Panc1 (cell line): ENCODE measurements around the gene OR8A1. TPM values are rescaled to one million over a fixed set of nuclear protein-coding genes. Genes with fewer than 3 reads are reported as not detected.

ENCODE experiments used
- ATAC-seq: fragments of 200-7000 bp; cut with Tn5 transposase; 2 replicates; pipeline ENCODE4 v1.9.1; 2020; ENCODE audit warnings: mild to moderate bottlenecking, moderate library complexity
- BruUV-seq: library from RNA; stranded (reverse); fragments of 400-500 nt; replicated peaks from 2 replicates; lab custom pipeline; 2021; lab: Mats Ljungman, UMichigan
- CTCF ChIA-PET: fragments of 300-600 bp; sonication (Branson Sonifier 250); formaldehyde crosslinking; loops from one replicate; lab custom pipeline; 2022; ENCODE audit warnings: antibody characterized with exemption; lab: Charles Lee
- POLR2A ChIA-PET: fragments of 300-600 bp; sonication (Branson Sonifier 250); formaldehyde crosslinking; loops from one replicate; lab custom pipeline; 2022; ENCODE audit warnings: antibody characterized with exemption; lab: Charles Lee
- DNase-seq: peaks from one replicate; pipeline ENCODE4 v3.0.0-alpha.2; 2010; ENCODE audit warnings: low read depth, low spot score
- H3K27ac ChIP-seq: 2 replicates; pipeline ENCODE4 v1.5.1; 2011; ENCODE audit warnings: mild to moderate bottlenecking, low read length, inconsistent platforms
- H3K27me3 ChIP-seq: fragments of 200-500 bp; sonication (Bioruptor generic); 2 replicates; pipeline ENCODE4 v1.6.0; 2014; ENCODE audit warnings: low read length, inconsistent platforms; ENCODE audit not compliant: control insufficient read depth, insufficient read depth
- H3K36me3 ChIP-seq: fragments of 200-500 bp; sonication (Bioruptor generic); 2 replicates; pipeline ENCODE4 v1.5.1; 2014; ENCODE audit warnings: inconsistent platforms, mild to moderate bottlenecking, low read length, moderate library complexity; ENCODE audit not compliant: control insufficient read depth, insufficient read depth
- H3K4me1 ChIP-seq: 2 replicates; pipeline ENCODE4 v1.5.1; 2011; ENCODE audit warnings: inconsistent platforms, mild to moderate bottlenecking, low read length, moderate library complexity; ENCODE audit not compliant: control insufficient read depth, insufficient read depth
- H3K4me3 ChIP-seq, 2 experiments: 2 replicates each; pipeline ENCODE4 v1.5.1; 2011 to 2012; ENCODE audit warnings: low read depth in 2 of 2, low read length in 2 of 2, mild to moderate bottlenecking in 2 of 2, inconsistent platforms in 1 of 2, moderate library complexity in 1 of 2
- H3K9me3 ChIP-seq: fragments of 200-500 bp; sonication (Bioruptor generic); 2 replicates; pipeline ENCODE4 v1.5.1; 2014; ENCODE audit warnings: low read depth, mild to moderate bottlenecking, inconsistent platforms, low read length, moderate library complexity; ENCODE audit not compliant: control insufficient read depth, insufficient read depth
- CTCF ChIP-seq: fragments of 450-650 bp; IDR thresholded peaks from 2 replicates; pipeline ENCODE4 v1.5.1; 2017; ENCODE audit warnings: mild to moderate bottlenecking
- POLR2AphosphoS5 ChIP-seq: IDR thresholded peaks from 2 replicates; pipeline ENCODE4 v1.6.1; 2012; ENCODE audit warnings: mild to moderate bottlenecking, low read depth, low read length, moderate library complexity
- REST ChIP-seq, 2 experiments: IDR thresholded peaks; 2 replicates each; pipeline ENCODE4 v1.6.1; 2011 to 2012; ENCODE audit warnings: low read depth in 2 of 2, control low read depth in 1 of 2, low read length in 1 of 2, mild to moderate bottlenecking in 1 of 2, moderate library complexity in 1 of 2; ENCODE audit not compliant: insufficient read depth in 1 of 2
- SIN3A ChIP-seq: IDR thresholded peaks from 2 replicates; pipeline ENCODE4 v1.6.1; 2012; ENCODE audit warnings: low read depth, mild to moderate bottlenecking, low read length, moderate library complexity, borderline replicate concordance; ENCODE audit not compliant: insufficient read depth
- TCF7L2 ChIP-seq: IDR thresholded peaks from 2 replicates; pipeline ENCODE4 v1.6.1; 2011; ENCODE audit warnings: mild to moderate bottlenecking, low read depth, low read length, inconsistent platforms
- in situ Hi-C: cut with HindIII; loops from 2 replicates; pipeline ENCODE4 v1.10.0; 2016; ENCODE audit warnings: low sequenced_read_pairs, low pct_unique_long_range_greater_than_20kb
- intact Hi-C: fragments of 100-400 bp; cut with micrococcal nuclease; formaldehyde crosslinking; loops from one replicate; pipeline ENCODE4 v1.10.0; 2022; ENCODE audit not compliant: unreplicated experiment
- total RNA-seq: library from RNA; stranded (reverse); gene quantifications from one replicate; pipeline ENCODE4 v1.2.1, GENCODE V29; 2021; ENCODE audit not compliant: unreplicated experiment

The OR8A1 gene
- total RNA-seq, 1 experiment from 2014 or later = not detected

GRCh38 chr11:124543554-124543953 is 26.2 kb upstream of the OR8A1 start, which contains the start of gene OR8B12:
Gene OR8B12 (minus strand): TSS chr11:124543654. CDS start chr11:124543654, 0 bp downstream.
- no peak within 1 kb of the TSS for H3K4me3 ChIP-seq
- peaks cover 4% of the 10 kb centered on the region; the same call in 1 of the 2 replicates for H3K27me3 ChIP-seq
- H3K36me3 ChIP-seq = no peaks in the 10 kb centered on the region
- DNase-seq (no peak), ATAC-seq (no peak)
- no peaks in the 10 kb centered on the region for H3K4me1 ChIP-seq
- TF ChIP-seq SIN3A = no peak
- H3K9me3 ChIP-seq = no peaks in the 10 kb centered on the region
- in situ Hi-C loops = no loop called here
- POLR2A ChIA-PET = no interaction called here
- CTCF ChIA-PET = no interaction called here
- H3K27ac ChIP-seq = no peak within 1 kb of the TSS
- intact Hi-C loops = no loop called here
- BruUV-seq = no TSS peak

- peak; percentile 56; the same call in 1 of the 2 replicates for ATAC-seq
- no peak for DNase-seq
- in situ Hi-C loops (no loop called here), intact Hi-C loops (no loop called here)
- H3K36me3 ChIP-seq = no peaks in the 10 kb centered on the region
- no peak overlapping the region for H3K4me3 ChIP-seq
- H3K27me3 ChIP-seq = no peaks in the 10 kb centered on the region
- TF ChIP-seq REST (IDR thresholded peaks at IDR 0.05; ENCODE audit: insufficient read depth in 1 of 2, low read depth in 2 of 2, low read length in 1 of 2) (no peak), SIN3A (no peak), TCF7L2 (no peak), CTCF (peak; percentile 19)
- no peak overlapping the region for H3K27ac ChIP-seq
- BruUV-seq = no TSS peak
- ChIA-PET CTCF (no interaction called here), POLR2A (no interaction called here)
- H3K4me1 ChIP-seq = no peaks in the 10 kb centered on the region
- H3K9me3 ChIP-seq = no peaks in the 10 kb centered on the region
Measured at GRCh38 chr11:124551189-124551588, 18.6 kb upstream of the OR8A1 start.

GRCh38 chr11:124551987-124552386 is 17.8 kb upstream of the OR8A1 start:
- CTCF ChIA-PET = no interaction called here

More at GRCh38 chr11:124551987-124552386, 17.8 kb upstream of the OR8A1 start:
- no TSS peak for BruUV-seq
- POLR2A ChIA-PET = no interaction called here
- no peaks in the 10 kb centered on the region for H3K27me3 ChIP-seq
- in situ Hi-C loops (no loop called here), intact Hi-C loops (no loop called here)
- H3K9me3 ChIP-seq = no peaks in the 10 kb centered on the region
- no peak for TF ChIP-seq POLR2AphosphoS5
- no peak overlapping the region for H3K27ac ChIP-seq
- H3K36me3 ChIP-seq = no peaks in the 10 kb centered on the region
- ATAC-seq (no peak), DNase-seq (no peak)
- H3K4me3 ChIP-seq = no peak overlapping the region
- no peaks in the 10 kb centered on the region for H3K4me1 ChIP-seq
